ENCODE results near the gene LRRFIP1.

LRRFIP1 gene

DNA sequence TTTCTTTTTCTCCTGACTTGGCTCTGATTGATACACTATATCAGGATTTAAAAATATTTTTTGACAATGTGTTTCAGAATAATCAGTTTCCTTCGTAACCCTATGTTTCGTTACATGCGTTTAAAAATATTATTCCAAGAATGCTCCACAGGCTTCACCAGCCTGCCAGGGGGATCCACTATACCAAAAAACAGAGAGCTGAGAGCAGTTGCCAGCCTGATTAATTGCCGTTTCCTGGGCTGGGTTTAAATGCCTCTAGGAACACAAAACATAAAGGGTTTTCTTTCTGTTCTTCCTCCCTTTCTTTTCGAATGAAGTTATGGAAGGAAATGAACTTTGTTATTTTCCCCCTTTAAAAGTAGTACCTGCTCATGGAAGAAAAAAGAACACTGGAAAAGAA, 47.9 kb downstream of the LRRFIP1 start:
- TF ChIP-seq CTCF (conservative IDR thresholded peaks at IDR 0.05; ENCODE audit: low read depth, low read length), result no peak
- no peak overlapping the region for H3K4me3 ChIP-seq (ENCODE audit: low read length)
- DNase-seq (ENCODE audit: low read depth), result no peak

DNA sequence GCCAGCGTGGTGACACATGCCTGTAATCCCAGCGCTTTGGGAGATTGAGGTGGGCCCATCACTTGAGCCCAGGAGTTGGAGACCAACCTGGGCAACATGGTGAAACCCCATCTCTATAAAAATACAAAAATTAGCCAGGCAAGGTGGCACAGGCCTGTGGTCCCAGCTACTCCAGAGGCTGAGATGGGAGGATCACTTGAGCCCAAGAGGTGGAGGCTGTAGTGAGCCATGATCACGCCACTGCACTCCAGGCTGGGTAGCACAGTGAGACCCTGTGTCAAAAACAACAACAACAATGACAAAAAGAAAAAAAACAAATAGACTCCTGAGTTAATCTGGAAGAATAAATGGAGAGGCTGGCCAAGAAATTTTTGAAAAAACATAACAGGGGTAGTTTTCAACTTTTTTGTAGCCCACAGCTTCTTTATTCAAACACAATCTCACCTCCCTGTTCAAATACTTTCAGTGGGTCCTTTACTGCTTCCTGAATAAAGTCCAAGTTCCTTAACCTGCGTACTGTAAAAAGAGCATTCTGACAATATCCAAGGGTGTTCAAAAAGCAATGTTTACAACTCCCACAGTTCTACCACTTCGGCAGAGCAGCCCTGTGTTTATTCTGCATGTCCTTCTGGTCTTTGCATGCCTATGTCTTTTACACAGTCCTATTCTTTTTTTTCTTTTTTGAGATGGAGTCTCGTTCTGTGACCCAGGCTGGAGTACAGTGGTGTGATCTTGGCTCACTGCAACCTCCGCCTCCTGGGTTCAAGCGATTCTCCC, 53.5 kb downstream of the LRRFIP1 start:
- TF ChIP-seq CTCF (conservative IDR thresholded peaks at IDR 0.05; ENCODE audit: low read depth, low read length), result no peak
- DNase-seq (ENCODE audit: low read depth), result no peak
- H3K4me3 ChIP-seq (ENCODE audit: low read length), result no peak overlapping the region

GRCh38 chr2:237682151-237682550, 54.8 kb downstream of the LRRFIP1 start:
- no peak for DNase-seq (ENCODE audit: low read depth)
- no peak for TF ChIP-seq CTCF (conservative IDR thresholded peaks at IDR 0.05; ENCODE audit: low read depth, low read length)
- no peak overlapping the region for H3K4me3 ChIP-seq (ENCODE audit: low read length)

- no peak for TF ChIP-seq CTCF (conservative IDR thresholded peaks at IDR 0.05; ENCODE audit: low read depth, low read length)
- no peak overlapping the region for H3K4me3 ChIP-seq (ENCODE audit: low read length)
- DNase-seq (ENCODE audit: low read depth), result no peak
These were observed 55.7 kb downstream of the LRRFIP1 start for GRCh38 chr2:237682856-237683670.

GRCh38 chr2:237685408-237685807, 58.0 kb downstream of the LRRFIP1 start:
- TF ChIP-seq CTCF (conservative IDR thresholded peaks at IDR 0.05; ENCODE audit: low read depth, low read length), result peak; percentile 38
- no peak overlapping the region for H3K4me3 ChIP-seq (ENCODE audit: low read length)
- DNase-seq (ENCODE audit: low read depth), result no peak

DNA sequence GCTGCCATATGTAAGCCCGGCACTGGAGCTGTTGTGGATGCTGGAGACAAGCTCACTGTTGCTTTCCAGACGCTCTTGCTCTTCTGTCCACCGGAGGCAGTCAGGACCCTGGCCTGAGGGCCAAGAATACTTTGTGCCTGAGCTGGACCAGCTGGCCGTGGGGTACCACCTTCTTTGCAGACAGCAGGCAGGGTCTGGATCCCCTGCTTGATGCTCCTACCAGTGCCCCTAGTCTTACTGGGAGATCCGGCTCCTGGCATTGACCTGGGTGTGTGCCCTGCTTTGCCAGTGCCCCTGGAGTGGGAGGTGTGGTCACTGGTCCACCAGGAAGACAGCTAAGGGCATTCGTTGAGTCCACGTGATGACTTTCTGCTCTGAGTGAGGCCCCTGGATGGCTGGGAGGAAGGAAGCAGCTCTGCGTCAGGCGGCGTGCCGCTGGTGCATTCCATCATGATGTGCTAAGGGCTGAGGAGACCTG, 59.3 kb downstream of the LRRFIP1 start:
- no peak for DNase-seq (ENCODE audit: low read depth)
- no peak overlapping the region for H3K4me3 ChIP-seq (ENCODE audit: low read length)

More for the DNA sequence above, 59.3 kb downstream of the LRRFIP1 start:
- TF ChIP-seq CTCF (conservative IDR thresholded peaks at IDR 0.05; ENCODE audit: low read depth, low read length), result peak; percentile 35
